GM20000 (cell line): ENCODE measurements around the gene SNED1.

Source experiments
- DNase-seq: peaks from one replicate; pipeline ENCODE4 v3.0.0; 2012; ENCODE audit warnings: low spot score
- CTCF ChIP-seq: IDR thresholded peaks from 2 replicates; pipeline ENCODE4 v1.5.1; 2012; ENCODE audit warnings: mild to moderate bottlenecking, control low read depth; ENCODE audit errors: extremely low read depth, missing control alignments

SNED1 gene

DNA sequence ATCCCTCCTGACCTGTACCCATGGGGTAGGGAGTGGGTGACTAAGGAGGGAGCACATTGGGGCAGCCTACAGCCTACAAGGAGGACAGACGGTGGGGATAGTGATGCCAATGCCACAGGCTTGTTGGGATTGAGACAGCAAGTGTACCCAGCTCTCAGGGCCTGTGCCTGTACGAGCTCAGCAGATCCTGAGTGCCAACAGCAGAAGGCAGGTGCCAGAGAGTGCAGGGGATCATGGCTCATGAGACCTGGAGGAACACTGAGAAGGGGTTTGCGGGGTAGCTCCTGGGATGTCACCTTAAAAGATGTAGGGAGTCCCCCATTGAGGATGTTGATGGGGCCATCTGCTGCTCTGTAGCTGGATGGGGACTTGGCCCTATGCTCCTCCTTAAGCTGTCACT is 10.3 kb upstream of the SNED1 start:
- no peak for TF ChIP-seq CTCF
- no peak for DNase-seq

GRCh38 chr2:240988571-240989271 is 9.7 kb upstream of the SNED1 start:
- no peak for DNase-seq
- no peak for TF ChIP-seq CTCF

- DNase-seq = no peak
- TF ChIP-seq CTCF = no peak
These were observed 8.8 kb upstream of the SNED1 start for GRCh38 chr2:240989451-240990265.

GRCh38 chr2:240990266-240990529 is 8.2 kb upstream of the SNED1 start:
- no peak for DNase-seq
- TF ChIP-seq CTCF = no peak

- no peak for DNase-seq
- TF ChIP-seq CTCF = no peak
These were observed 7.6 kb upstream of the SNED1 start for GRCh38 chr2:240990726-240991377.

DNA sequence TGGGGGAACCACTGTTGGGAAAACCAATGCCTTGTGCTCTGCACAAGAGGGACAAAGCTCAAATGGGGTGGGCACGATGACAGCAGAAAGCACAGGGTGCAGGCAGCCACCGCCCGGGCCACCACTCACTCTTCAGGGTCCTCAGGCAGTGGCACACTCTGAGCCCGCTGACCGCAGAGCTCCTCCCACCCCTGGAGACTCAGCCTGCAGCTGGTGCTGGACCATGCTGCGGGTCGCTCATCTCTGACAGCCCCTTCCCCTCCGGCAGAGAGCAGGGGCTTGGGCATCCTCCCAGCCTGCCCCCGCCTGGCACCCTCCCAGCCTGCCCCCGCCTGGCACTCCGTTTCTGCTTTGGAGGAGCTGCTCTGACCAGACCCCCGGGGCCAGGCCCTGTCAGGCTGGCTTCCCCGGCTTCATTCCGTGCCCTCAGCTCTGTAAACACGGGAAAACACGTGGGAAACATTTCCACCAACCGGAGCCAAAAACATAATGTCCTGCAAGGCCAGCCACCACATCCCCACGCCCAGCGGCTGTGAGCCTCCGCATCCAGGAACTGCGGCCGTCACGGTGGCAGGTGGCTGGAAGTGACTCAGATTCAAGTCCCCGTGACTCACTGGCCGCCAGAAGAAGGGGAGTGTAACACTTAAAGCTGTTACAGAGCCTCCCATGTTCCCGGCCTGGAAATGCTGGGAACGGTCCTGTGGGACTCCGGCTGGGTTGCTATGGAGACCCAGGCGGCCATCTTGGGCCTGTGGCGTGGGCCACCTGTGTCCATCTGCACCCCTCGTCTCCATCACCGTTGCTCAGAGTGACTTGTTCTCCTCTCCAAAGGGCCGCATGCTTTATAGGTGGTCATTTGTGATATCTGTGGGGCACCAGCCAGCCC is 6.8 kb upstream of the SNED1 start:
- no peak for TF ChIP-seq CTCF
- no peak for DNase-seq
